ENCODE data around the gene SPARC.

DNA sequence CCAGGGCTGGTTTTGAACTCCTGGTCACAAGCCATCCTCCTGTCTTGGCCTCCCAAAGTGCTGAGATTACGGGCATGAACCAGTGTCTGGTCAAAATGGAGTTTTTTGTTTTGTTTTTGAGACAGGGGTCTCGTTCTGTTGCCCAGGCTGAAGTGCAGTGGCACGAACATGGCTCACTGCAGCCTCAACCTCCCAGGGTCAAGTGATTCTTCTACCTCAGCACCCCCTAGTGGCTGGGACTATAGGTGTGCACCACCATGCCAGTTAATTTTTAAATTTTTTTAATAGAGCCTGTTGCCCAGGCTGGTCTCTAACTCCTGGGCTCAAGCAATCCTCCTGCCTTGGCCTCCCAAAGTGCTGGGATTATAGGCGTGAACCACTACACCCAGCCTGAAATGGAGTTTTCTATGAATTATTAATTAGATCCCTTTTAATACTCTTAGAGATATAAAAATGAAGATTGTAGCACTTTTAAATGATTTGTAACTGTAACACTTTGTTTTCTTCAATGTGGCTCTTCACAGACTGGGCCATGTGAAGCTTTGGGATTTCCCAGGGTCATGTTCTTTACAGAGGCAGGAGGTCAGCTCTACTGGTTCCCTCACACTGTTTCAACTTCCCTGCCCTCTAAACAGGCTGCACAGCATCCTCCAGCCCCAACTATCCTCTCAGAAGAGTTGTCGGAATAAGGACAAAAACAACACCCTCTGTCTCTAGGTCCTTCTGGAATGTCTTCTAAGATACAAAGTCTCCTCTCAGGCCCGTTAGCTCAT is 32.7 kb upstream of the SPARC start:
- TF ChIP-seq, protein P1, sequence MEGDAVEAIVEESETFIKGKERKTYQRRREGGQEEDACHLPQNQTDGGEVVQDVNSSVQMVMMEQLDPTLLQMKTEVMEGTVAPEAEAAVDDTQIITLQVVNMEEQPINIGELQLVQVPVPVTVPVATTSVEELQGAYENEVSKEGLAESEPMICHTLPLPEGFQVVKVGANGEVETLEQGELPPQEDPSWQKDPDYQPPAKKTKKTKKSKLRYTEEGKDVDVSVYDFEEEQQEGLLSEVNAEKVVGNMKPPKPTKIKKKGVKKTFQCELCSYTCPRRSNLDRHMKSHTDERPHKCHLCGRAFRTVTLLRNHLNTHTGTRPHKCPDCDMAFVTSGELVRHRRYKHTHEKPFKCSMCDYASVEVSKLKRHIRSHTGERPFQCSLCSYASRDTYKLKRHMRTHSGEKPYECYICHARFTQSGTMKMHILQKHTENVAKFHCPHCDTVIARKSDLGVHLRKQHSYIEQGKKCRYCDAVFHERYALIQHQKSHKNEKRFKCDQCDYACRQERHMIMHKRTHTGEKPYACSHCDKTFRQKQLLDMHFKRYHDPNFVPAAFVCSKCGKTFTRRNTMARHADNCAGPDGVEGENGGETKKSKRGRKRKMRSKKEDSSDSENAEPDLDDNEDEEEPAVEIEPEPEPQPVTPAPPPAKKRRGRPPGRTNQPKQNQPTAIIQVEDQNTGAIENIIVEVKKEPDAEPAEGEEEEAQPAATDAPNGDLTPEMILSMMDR (IDR thresholded peaks at IDR 0.05): peak; percentile 40 to 52 (median 42)
- TF ChIP-seq POLR2A (IDR thresholded peaks at IDR 0.05): no peak

Data from uterus (tissue), 2 donors.